ENCODE measurements around the gene ABCC11.
"Not testable (repeated sequence)": the region's sequence is repeated elsewhere in the genome, so short reads cannot be mapped to it uniquely, and the experiment has no call there.

The ABCC11 gene

DNA sequence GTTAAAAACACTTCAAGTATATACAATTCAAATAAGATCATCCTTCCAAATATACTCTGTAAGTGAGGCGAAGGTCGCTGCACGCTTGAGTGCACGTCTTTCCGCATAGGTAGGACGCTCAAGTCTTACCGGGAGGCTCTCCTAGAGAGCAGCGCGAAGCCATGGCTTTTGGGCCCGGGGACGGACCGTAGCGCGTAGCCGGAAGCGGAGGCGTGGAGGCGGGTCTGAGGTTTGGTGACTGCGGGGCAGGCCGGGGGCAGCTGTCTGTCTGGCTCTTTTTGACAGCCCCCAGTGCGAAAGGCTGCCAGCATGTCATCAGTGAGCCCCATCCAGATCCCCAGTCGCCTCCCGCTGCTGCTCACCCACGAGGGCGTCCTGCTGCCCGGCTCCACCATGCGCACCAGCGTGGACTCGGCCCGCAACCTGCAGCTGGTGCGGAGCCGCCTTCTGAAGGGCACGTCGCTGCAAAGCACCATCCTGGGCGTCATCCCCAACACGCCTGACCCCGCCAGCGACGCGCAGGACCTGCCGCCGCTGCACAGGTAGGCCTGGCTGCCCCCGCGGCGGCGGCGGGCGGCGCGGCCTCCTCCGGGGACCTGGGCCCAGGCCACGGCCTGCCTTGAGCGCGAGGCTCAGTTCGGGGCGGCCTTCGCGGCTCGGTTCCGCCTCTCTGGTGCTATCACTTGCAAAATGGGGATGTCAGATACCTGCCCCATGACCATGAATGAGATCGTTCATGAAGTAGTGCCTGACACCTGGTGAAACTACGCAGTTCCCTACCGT is 3.1 kb downstream of the ABCC11 start, which contains the start of gene LONP2:
Gene LONP2 (plus strand): TSS at position 221 of the 783 bp plus-strand sequence. CDS start 89 bp downstream, at position 310.
- DNase-seq (ENCODE audit: low spot score) = peak; percentile 72
- Histone ChIP-seq H3K79me1 (ENCODE audit: low read depth, low read length) (peaks cover 10% of the 10 kb centered on the region), H3K4me3 (ENCODE audit: low read length in 2 of 2) (peak within 1 kb of the TSS; percentile 88), H3K4ac (ENCODE audit: low read length) (no peak within 1 kb of the TSS), H3K23ac (ENCODE audit: low read depth, low read length, poor library complexity) (peak within 1 kb of the TSS; percentile 45), H3K27ac (replicated peaks; ENCODE audit: low read length) (peak within 1 kb of the TSS; percentile 23), H3K9me3 (replicated peaks in 1 of 2; ENCODE audit: control insufficient read depth in 2 of 2, insufficient read depth in 1 of 2, low read depth in 1 of 2, low read length in 2 of 2) (no peaks in the 10 kb centered on the region), H2AK5ac (ENCODE audit: low read depth, low read length) (peak within 1 kb of the TSS; percentile 68), H3K9ac (ENCODE audit: low read depth, low read length, poor library complexity) (peak within 1 kb of the TSS; percentile 100), H2BK5ac (ENCODE audit: low read length) (no peak within 1 kb of the TSS), H3K4me2 (ENCODE audit: insufficient read depth, low read length, poor library complexity, severe bottlenecking) (peak within 1 kb of the TSS; percentile 87), H3K27me3 (ENCODE audit: control insufficient read depth in 3 of 3, insufficient read depth in 3 of 3, low read depth in 1 of 3, low read length in 3 of 3) (no peaks in the 10 kb centered on the region), H2BK120ac (ENCODE audit: low read depth, low read length) (no peak within 1 kb of the TSS), H3K14ac (ENCODE audit: low read length) (peak within 1 kb of the TSS; percentile 99), H4K91ac (ENCODE audit: low read depth, low read length, poor library complexity) (no peak within 1 kb of the TSS), H2BK12ac (ENCODE audit: low read length) (no peak within 1 kb of the TSS), H2BK15ac (ENCODE audit: low read length) (no peak within 1 kb of the TSS), H4K8ac (ENCODE audit: low read depth, low read length) (no peak within 1 kb of the TSS), H2AFZ (ENCODE audit: low read length) (peak within 1 kb of the TSS; percentile 94), H3K18ac (ENCODE audit: low read length) (peak within 1 kb of the TSS; percentile 76), H3K4me1 (ENCODE audit: control insufficient read depth in 2 of 2, insufficient read depth in 1 of 2, low read depth in 1 of 2, low read length in 2 of 2) (peaks cover 5 to 6% of the 10 kb centered on the region in 2 donors), H3K36me3 (replicated peaks in 1 of 2; ENCODE audit: control insufficient read depth in 2 of 2, insufficient read depth in 2 of 2, low read length in 2 of 2) (no peaks in the 10 kb centered on the region)
- no CpG with 5 or more reads among the region's 63 CpGs for WGBS, 2 donors (ENCODE audit: extremely low coverage in 2 of 2, insufficient read length in 2 of 2, insufficient replicate concordance in 1 of 2)

- not testable (repeated sequence) for H3K36me3 ChIP-seq (replicated peaks in 1 of 2; ENCODE audit: control insufficient read depth in 2 of 2, insufficient read depth in 2 of 2, low read length in 2 of 2); H3K27me3 ChIP-seq (ENCODE audit: control insufficient read depth in 3 of 3, insufficient read depth in 3 of 3, low read depth in 1 of 3, low read length in 3 of 3); H3K27ac ChIP-seq (replicated peaks; ENCODE audit: low read length); H3K14ac ChIP-seq (ENCODE audit: low read length); H3K18ac ChIP-seq (ENCODE audit: low read length); H3K4ac ChIP-seq (ENCODE audit: low read length); H4K91ac ChIP-seq (ENCODE audit: low read depth, low read length, poor library complexity); H3K79me1 ChIP-seq (ENCODE audit: low read depth, low read length); H2AK5ac ChIP-seq (ENCODE audit: low read depth, low read length); H2BK15ac ChIP-seq (ENCODE audit: low read length); H2BK5ac ChIP-seq (ENCODE audit: low read length); H3K4me3 ChIP-seq (ENCODE audit: low read length in 2 of 2); H2AFZ ChIP-seq (ENCODE audit: low read length); H3K23ac ChIP-seq (ENCODE audit: low read depth, low read length, poor library complexity); H3K4me2 ChIP-seq (ENCODE audit: insufficient read depth, low read length, poor library complexity, severe bottlenecking); H3K9ac ChIP-seq (ENCODE audit: low read depth, low read length, poor library complexity); H3K4me1 ChIP-seq (ENCODE audit: control insufficient read depth in 2 of 2, insufficient read depth in 1 of 2, low read depth in 1 of 2, low read length in 2 of 2); DNase-seq (ENCODE audit: low spot score); H4K8ac ChIP-seq (ENCODE audit: low read depth, low read length); H2BK120ac ChIP-seq (ENCODE audit: low read depth, low read length); H3K9me3 ChIP-seq (replicated peaks in 1 of 2; ENCODE audit: control insufficient read depth in 2 of 2, insufficient read depth in 1 of 2, low read depth in 1 of 2, low read length in 2 of 2); H2BK12ac ChIP-seq (ENCODE audit: low read length)
- no CpG with 5 or more reads among the region's 3 CpGs for WGBS, 2 donors (ENCODE audit: extremely low coverage in 2 of 2, insufficient read length in 2 of 2, insufficient replicate concordance in 1 of 2)
These were observed 7.2 kb downstream of the ABCC11 start for GRCh38 chr16:48240147-48240546.

DNA sequence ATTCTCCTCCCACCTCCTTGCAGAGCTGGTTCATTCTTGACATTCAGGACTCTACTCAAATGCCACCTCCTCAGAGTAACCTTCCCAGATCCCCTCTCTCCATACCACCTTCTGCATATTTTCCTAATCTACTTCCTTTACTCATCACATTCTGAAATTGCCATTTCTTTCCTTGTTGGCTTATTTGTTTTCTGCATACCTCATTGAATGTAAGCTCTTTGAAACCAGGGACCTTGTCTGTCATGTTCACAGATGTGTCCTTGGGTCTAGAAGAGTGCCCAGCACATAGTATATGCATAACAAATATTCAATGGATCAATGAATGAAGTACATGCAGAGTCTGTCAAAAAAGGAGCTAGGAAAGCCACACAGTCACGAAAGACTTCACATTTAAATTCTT is 11.1 kb downstream of the ABCC11 start:
- Histone ChIP-seq H2BK5ac (ENCODE audit: low read length) (no peak overlapping the region), H3K4me3 (ENCODE audit: low read length in 2 of 2) (no peak overlapping the region), H3K9me3 (replicated peaks in 1 of 2; ENCODE audit: control insufficient read depth in 2 of 2, insufficient read depth in 1 of 2, low read depth in 1 of 2, low read length in 2 of 2) (no peaks in the 10 kb centered on the region), H2BK15ac (ENCODE audit: low read length) (no peak overlapping the region), H3K27ac (replicated peaks; ENCODE audit: low read length) (no peak overlapping the region), H3K36me3 (replicated peaks in 1 of 2; ENCODE audit: control insufficient read depth in 2 of 2, insufficient read depth in 2 of 2, low read length in 2 of 2) (no peaks in the 10 kb centered on the region), H3K27me3 (ENCODE audit: control insufficient read depth in 3 of 3, insufficient read depth in 3 of 3, low read depth in 1 of 3, low read length in 3 of 3) (peaks cover 0 to 4% (median 0%) of the 10 kb centered on the region in 3 experiments), H2BK12ac (ENCODE audit: low read length) (no peak overlapping the region), H4K8ac (ENCODE audit: low read depth, low read length) (no peak overlapping the region), H3K14ac (ENCODE audit: low read length) (no peak overlapping the region), H3K4me1 (ENCODE audit: control insufficient read depth in 2 of 2, insufficient read depth in 1 of 2, low read depth in 1 of 2, low read length in 2 of 2) (no peaks in the 10 kb centered on the region), H2AFZ (ENCODE audit: low read length) (no peak overlapping the region), H3K18ac (ENCODE audit: low read length) (no peak overlapping the region), H3K4me2 (ENCODE audit: insufficient read depth, low read length, poor library complexity, severe bottlenecking) (no peak overlapping the region), H2BK120ac (ENCODE audit: low read depth, low read length) (no peak overlapping the region), H2AK5ac (ENCODE audit: low read depth, low read length) (no peak overlapping the region), H3K23ac (ENCODE audit: low read depth, low read length, poor library complexity) (no peak overlapping the region), H3K79me1 (ENCODE audit: low read depth, low read length) (no peaks in the 10 kb centered on the region), H4K91ac (ENCODE audit: low read depth, low read length, poor library complexity) (no peak overlapping the region), H3K9ac (ENCODE audit: low read depth, low read length, poor library complexity) (no peak overlapping the region), H3K4ac (ENCODE audit: low read length) (no peak overlapping the region)
- no CpG with 5 or more reads among the region's 1 CpG for WGBS, 2 donors (ENCODE audit: extremely low coverage in 2 of 2, insufficient read length in 2 of 2, insufficient replicate concordance in 1 of 2)
- no peak for DNase-seq (ENCODE audit: low spot score)

- no peak overlapping the region for H3K14ac ChIP-seq (ENCODE audit: low read length)
- peaks cover 0 to 4% (median 0%) of the 10 kb centered on the region in 3 experiments for H3K27me3 ChIP-seq (ENCODE audit: control insufficient read depth in 3 of 3, insufficient read depth in 3 of 3, low read depth in 1 of 3, low read length in 3 of 3)
- no peak overlapping the region for H2BK120ac ChIP-seq (ENCODE audit: low read depth, low read length)
- no peaks in the 10 kb centered on the region for H3K36me3 ChIP-seq (replicated peaks in 1 of 2; ENCODE audit: control insufficient read depth in 2 of 2, insufficient read depth in 2 of 2, low read length in 2 of 2)
- DNase-seq (ENCODE audit: low spot score) = no peak
- no peak overlapping the region for H3K9ac ChIP-seq (ENCODE audit: low read depth, low read length, poor library complexity)
- H3K79me1 ChIP-seq (ENCODE audit: low read depth, low read length) = no peaks in the 10 kb centered on the region
- H2BK15ac ChIP-seq (ENCODE audit: low read length) = no peak overlapping the region
- no peaks in the 10 kb centered on the region for H3K4me1 ChIP-seq (ENCODE audit: control insufficient read depth in 2 of 2, insufficient read depth in 1 of 2, low read depth in 1 of 2, low read length in 2 of 2)
- H3K23ac ChIP-seq (ENCODE audit: low read depth, low read length, poor library complexity) = no peak overlapping the region
- H2BK5ac ChIP-seq (ENCODE audit: low read length) = no peak overlapping the region
- no peak overlapping the region for H3K4ac ChIP-seq (ENCODE audit: low read length)
- H3K9me3 ChIP-seq (replicated peaks in 1 of 2; ENCODE audit: control insufficient read depth in 2 of 2, insufficient read depth in 1 of 2, low read depth in 1 of 2, low read length in 2 of 2) = no peaks in the 10 kb centered on the region
- H2AK5ac ChIP-seq (ENCODE audit: low read depth, low read length) = no peak overlapping the region
- no CpG with 5 or more reads among the region's 6 CpGs for whole genome bisulfite sequencing, 2 donors (ENCODE audit: extremely low coverage in 2 of 2, insufficient read length in 2 of 2, insufficient replicate concordance in 1 of 2)
- no peak overlapping the region for H4K8ac ChIP-seq (ENCODE audit: low read depth, low read length)
- no peak overlapping the region for H3K27ac ChIP-seq (replicated peaks; ENCODE audit: low read length)
- H3K4me2 ChIP-seq (ENCODE audit: insufficient read depth, low read length, poor library complexity, severe bottlenecking) = no peak overlapping the region
- H4K91ac ChIP-seq (ENCODE audit: low read depth, low read length, poor library complexity) = no peak overlapping the region
- no peak overlapping the region for H3K18ac ChIP-seq (ENCODE audit: low read length)
- no peak overlapping the region for H2AFZ ChIP-seq (ENCODE audit: low read length)
- H3K4me3 ChIP-seq (ENCODE audit: low read length in 2 of 2) = no peak overlapping the region
- no peak overlapping the region for H2BK12ac ChIP-seq (ENCODE audit: low read length)
These were observed 11.7 kb downstream of the ABCC11 start for GRCh38 chr16:48235556-48236136.
